ENCODE data around the gene SKP1.

The SKP1 gene

DNA sequence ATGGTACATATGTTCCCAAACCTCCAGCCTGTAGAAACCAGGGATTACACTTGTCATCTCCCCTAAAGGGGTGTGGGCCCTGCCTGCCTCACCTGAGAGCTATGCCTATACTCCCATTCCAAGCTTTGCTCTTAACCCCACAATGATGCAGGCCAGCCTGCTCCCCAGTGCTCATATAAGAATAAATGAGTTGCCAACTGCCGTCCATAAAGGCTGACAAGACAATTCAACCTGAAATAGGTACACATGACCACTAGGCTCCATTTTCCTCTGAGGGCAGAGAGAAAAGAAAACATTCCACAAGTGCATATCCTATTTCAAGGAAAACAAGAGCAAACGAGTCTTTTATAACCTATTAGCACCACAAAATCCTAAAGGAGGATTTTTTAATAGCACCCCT is 28.4 kb downstream of the SKP1 start:
- no peak for DNase-seq (ENCODE audit: low spot score)
- ChIA-PET CTCF (interaction anchor here (0.6 to 1.3 kb wide), 4 partner anchors 10 to 545 kb away, joined by 3 to 4 read pairs (median 4); no protein-coding TSS in a partner anchor), POLR2A (ENCODE audit: low non-redundant PET) (no interaction called here)
- TF ChIP-seq, protein P1, sequence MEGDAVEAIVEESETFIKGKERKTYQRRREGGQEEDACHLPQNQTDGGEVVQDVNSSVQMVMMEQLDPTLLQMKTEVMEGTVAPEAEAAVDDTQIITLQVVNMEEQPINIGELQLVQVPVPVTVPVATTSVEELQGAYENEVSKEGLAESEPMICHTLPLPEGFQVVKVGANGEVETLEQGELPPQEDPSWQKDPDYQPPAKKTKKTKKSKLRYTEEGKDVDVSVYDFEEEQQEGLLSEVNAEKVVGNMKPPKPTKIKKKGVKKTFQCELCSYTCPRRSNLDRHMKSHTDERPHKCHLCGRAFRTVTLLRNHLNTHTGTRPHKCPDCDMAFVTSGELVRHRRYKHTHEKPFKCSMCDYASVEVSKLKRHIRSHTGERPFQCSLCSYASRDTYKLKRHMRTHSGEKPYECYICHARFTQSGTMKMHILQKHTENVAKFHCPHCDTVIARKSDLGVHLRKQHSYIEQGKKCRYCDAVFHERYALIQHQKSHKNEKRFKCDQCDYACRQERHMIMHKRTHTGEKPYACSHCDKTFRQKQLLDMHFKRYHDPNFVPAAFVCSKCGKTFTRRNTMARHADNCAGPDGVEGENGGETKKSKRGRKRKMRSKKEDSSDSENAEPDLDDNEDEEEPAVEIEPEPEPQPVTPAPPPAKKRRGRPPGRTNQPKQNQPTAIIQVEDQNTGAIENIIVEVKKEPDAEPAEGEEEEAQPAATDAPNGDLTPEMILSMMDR (conservative IDR thresholded peaks at IDR 0.05; ENCODE audit: low read depth): no peak
- no peak overlapping the region for H3K27ac ChIP-seq

DNA sequence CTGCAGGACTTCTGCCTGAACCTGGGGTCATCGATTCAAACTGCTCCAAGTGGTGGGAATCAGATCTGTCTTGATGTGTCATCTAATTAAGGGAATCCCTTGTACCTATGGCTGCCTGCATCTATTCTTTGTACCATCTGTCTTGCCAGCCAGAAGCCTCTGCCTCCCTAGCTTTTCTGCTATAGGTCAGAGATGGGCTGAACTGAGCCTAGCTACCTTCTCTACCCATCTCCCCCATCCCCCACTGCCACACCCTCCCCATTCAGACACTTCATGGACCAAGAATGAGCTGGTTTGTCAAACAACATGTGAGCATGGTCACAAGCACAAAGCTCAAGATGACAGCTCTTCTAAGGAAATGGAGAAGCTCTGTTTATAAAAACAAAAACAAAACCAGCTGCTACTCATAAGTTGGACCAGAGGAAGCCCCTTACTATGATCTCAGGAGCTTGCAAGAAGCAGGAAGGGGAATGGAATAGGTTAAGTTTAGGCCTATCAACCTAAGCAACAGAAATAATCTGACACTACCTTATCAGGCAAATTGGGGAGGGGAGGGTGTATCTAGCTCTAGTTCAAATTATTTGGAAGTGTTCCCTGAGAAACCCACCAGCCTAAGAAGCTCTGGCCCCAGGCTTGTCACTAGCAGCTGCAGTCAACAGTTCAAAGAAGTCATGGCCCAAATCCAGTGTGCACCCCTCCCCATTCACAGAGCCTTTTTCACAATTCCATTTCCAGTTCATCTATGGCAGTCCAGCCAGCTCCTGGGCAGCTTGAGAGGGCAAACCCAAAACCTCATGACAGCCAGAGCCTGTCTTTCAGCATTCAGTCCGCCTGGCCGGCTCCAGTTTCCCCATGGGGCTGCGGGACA is 29.9 kb downstream of the SKP1 start:
- TF ChIP-seq, protein P1 (conservative IDR thresholded peaks at IDR 0.05; ENCODE audit: low read depth): no peak
- H3K27ac ChIP-seq: peak overlapping the region; percentile 20
- no peak for DNase-seq (ENCODE audit: low spot score)
- CTCF ChIA-PET: interaction anchor here (0.6 to 1.8 kb wide), 8 partner anchors 9 to 1683 kb away, joined by 3 to 25 read pairs (median 4); no protein-coding TSS in a partner anchor
- POLR2A ChIA-PET (ENCODE audit: low non-redundant PET): interaction anchor here (0.6 to 0.7 kb wide), 2 partner anchors 79 to 91 kb away, joined by 3 to 5 read pairs; partner anchors contain the start of gene PPP2CA

DNA sequence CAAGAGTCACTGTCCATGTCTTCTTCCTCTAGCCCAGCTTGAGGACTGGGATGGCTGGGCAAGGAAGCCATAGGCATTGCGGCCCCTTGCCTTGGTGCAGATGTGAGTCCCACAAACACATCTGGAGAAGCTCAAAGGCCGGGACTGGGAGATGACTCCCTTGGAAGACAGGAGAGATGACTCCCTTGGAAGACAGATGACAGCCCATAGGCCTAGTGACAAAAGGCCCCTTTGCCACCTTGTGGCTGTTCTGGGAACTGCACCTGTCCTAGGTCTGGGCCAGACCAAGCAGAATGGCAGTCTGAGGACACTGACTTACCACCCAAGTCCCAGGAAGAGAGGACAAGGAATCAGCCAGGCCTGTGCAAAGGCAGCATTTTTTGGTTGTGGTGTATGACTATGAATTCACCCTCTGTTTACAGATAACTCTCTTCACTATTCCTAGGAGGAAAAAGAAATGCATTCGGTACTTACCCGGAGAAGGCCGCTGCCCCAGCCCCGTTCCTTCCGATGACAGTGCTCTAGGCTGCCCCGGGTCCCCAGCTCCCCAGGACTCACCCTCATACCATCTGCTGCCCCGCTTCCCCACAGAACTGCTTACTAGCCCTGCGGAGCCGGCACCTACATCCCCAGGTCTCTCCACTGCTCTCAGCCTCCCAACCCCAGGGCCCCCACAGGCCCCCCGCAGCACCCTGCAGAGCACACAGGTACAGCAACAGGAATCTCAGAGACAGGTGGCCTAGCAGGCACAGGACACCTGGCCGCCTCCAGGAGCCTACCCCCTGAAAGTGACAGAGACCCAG is 30.8 kb downstream of the SKP1 start:
- ChIA-PET CTCF (interaction anchor here (0.6 to 11.4 kb wide), 17 partner anchors 13 to 1168 kb away, joined by 3 to 219 read pairs (median 4); no protein-coding TSS in a partner anchor), POLR2A (ENCODE audit: low non-redundant PET) (no interaction called here)
- peak overlapping the region; percentile 20 for H3K27ac ChIP-seq
- TF ChIP-seq, protein P1 (conservative IDR thresholded peaks at IDR 0.05; ENCODE audit: low read depth): peak; percentile 95
- DNase-seq (ENCODE audit: low spot score): peak; percentile 65

DNA sequence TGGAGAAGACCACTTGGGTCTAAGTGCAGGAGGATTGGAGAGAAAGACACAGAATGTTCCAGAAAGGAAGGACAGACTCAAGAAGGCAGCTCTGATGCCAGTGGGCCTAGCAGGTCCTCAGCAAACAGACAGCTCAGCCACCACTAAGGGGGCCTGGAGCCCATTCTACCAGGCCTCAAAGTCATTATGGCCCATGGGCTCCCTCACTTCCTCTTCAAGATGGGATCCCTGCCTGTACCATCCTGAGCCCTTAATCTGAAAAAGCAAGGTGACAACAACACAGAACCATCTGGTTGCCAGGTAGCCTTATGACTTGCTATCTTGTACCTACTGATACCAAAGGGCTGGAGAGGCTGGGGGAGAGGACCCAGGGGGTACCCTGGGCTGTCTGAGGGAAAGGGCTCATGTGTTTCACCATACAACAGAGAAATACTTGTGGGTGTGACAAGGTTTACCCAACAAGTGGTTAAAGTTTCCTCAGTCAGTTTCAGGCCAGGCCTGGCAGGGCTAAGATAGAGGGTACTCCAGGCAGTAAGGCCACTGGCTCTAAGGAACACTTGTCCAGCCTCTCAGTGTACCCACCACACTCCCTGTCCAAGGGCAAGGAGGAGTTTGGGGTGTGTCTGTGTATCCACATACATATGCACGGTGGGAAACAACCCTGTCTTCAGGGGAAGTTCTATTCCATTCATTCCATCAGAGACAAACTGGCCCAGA is 31.6 kb downstream of the SKP1 start:
- TF ChIP-seq, protein P1 (conservative IDR thresholded peaks at IDR 0.05; ENCODE audit: low read depth): no peak
- H3K27ac ChIP-seq: peak overlapping the region; percentile 1; the same call in 1 of the 2 replicates
- no peak for DNase-seq (ENCODE audit: low spot score)
- ChIA-PET CTCF (interaction anchor here (0.5 to 11.4 kb wide), 15 partner anchors 14 to 1167 kb away, joined by 3 to 219 read pairs (median 3); no protein-coding TSS in a partner anchor), POLR2A (ENCODE audit: low non-redundant PET) (no interaction called here)

DNA sequence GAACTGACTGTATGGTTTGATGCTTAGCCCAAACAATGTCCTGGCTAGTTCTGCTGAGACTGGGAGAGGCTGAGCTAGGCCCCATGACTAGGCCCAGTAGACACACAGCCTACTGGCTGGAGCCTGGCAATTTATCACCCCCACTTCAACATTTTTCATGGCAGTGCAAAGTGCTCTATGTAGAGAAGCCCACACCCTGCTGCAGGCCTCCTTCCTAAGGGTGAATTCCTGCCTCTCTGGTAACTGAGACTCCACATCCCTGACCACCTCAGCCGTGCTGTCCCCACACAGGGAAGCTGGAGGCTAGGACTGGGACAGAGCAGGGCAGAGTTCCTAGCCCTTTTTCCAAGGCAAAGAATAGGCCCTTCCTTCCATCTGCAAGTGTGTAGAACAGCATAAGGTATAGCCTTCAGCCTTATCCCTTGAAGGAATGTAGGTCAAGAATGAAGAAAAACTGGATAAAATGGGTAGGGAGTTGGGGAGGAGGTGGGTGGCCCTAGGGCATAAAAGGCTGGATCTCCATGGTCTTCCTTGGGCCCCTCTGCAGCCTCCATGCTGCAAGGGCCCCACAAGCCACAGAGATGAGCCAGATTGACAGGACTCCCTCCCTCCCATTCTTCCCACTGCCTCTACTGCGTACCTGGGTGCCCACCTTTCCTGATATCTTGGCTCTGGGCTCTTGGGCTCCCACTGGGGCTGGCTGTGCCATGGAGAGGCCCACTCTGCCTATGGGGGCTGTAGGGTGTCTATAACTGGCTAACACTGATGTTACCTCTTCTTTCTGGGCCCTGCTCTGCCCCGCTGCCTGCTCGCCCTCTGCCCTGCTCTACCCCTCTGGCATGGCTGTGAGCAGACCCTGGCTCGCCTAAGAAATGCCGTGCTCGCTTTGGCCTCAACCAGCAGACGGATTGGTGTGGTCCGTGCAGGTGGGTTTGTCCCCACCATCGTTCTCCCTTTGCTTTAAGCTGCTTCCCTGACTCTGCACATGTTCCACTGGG is 32.5 kb downstream of the SKP1 start:
- TF ChIP-seq, protein P1 (conservative IDR thresholded peaks at IDR 0.05; ENCODE audit: low read depth): no peak
- POLR2A ChIA-PET (ENCODE audit: low non-redundant PET): no interaction called here

More for the DNA sequence above, 32.5 kb downstream of the SKP1 start:
- no peak for DNase-seq (ENCODE audit: low spot score)
- CTCF ChIA-PET: interaction anchor here (0.5 to 11.4 kb wide), 4 partner anchors 16 to 717 kb away, joined by 3 to 219 read pairs (median 4); no protein-coding TSS in a partner anchor
- peak overlapping the region; percentile 4; the same call in 1 of the 2 replicates for H3K27ac ChIP-seq
